ENCODE data around the gene CMIP.

GRCh38 chr16:81408409-81408950 is 36.1 kb upstream of the CMIP start:
- no peak for TF ChIP-seq CTCF (IDR thresholded peaks at IDR 0.05)
- no peak for TF ChIP-seq POLR2A (IDR thresholded peaks at IDR 0.05)
